Activated CD4-positive, alpha-beta memory T cell treated with anti-CD3 and anti-CD28 coated beads, Interleukin-2, amount 10 ng/mL, durations not matched to agents 7 days and 5 days (primary cell): ENCODE data around the gene CD247. TPM values are rescaled to one million over a fixed set of nuclear protein-coding genes. Genes with fewer than 3 reads are reported as not detected.
A peak's percentile ranks its signal among the peaks of the same experiment; 100 is the strongest.

ENCODE experiments used
- CTCF ChIA-PET: fragments of 350-600 bp; sonication (Branson Sonifier 250); formaldehyde crosslinking; loops from one replicate; lab custom pipeline; 2021; ENCODE audit warnings: antibody characterized with exemption, inconsistent platforms; lab: Charles Lee
- POLR2A ChIA-PET: fragments of 350-600 bp; sonication (Branson Sonifier 250); formaldehyde crosslinking; loops from one replicate; lab custom pipeline; 2021; ENCODE audit warnings: antibody characterized with exemption; lab: Charles Lee
- DNase-seq: peaks from one replicate; pipeline ENCODE4 v3.0.0-alpha.2; 2020
- H3K27ac Mint-ChIP-seq: one replicate; pipeline ENCODE4 v1.8.0; 2021; ENCODE audit warnings: mild to moderate bottlenecking, mixed read lengths
- H3K27me3 Mint-ChIP-seq: one replicate; pipeline ENCODE4 v1.8.0; 2021; ENCODE audit warnings: mixed read lengths
- H3K36me3 Mint-ChIP-seq: one replicate; pipeline ENCODE4 v1.8.0; 2021; ENCODE audit warnings: low read depth, mixed read lengths
- H3K4me1 Mint-ChIP-seq: one replicate; pipeline ENCODE4 v1.8.0; 2021; ENCODE audit warnings: mixed read lengths
- H3K4me3 Mint-ChIP-seq: one replicate; pipeline ENCODE4 v1.8.0; 2021; ENCODE audit warnings: mild to moderate bottlenecking, mixed read lengths
- H3K9me3 Mint-ChIP-seq: one replicate; pipeline ENCODE4 v1.8.0; 2021; ENCODE audit warnings: mixed read lengths
- total RNA-seq, 2 experiments: library from RNA; stranded (reverse); gene quantifications; one replicate each; pipeline ENCODE4 v1.2.3, GENCODE V29; 2021

The CD247 gene
- total RNA-seq, 2 experiments from 2014 or later: 239 to 242 TPM

GRCh38 chr1:167412072-167412471, 106.3 kb downstream of the CD247 start:
- Mint-ChIP-seq H3K9me3 (no peaks in the 10 kb centered on the region), H3K4me3 (no peak overlapping the region), H3K36me3 (peaks cover 25% of the 10 kb centered on the region), H3K4me1 (peaks cover 29% of the 10 kb centered on the region), H3K27me3 (no peaks in the 10 kb centered on the region), H3K27ac (no peak overlapping the region)
- ChIA-PET CTCF (interaction anchor here (0.9 to 2.1 kb wide), 5 partner anchors 32 to 144 kb away, joined by 3 to 9 read pairs (median 5); no protein-coding TSS in a partner anchor), POLR2A (interaction anchor here (0.6 to 1.5 kb wide), 2 partner anchors 15 to 1643 kb away, joined by 3 read pairs; partner anchors contain the start of gene TMCO1)
- DNase-seq: no peak

GRCh38 chr1:167409183-167409582, 109.1 kb downstream of the CD247 start:
- no peak for DNase-seq
- POLR2A ChIA-PET: interaction anchor here (1.3 kb wide), 1 partner anchor 38 kb away, joined by 3 read pairs; no protein-coding TSS in a partner anchor
- H3K4me1 Mint-ChIP-seq: peaks cover 21% of the 10 kb centered on the region
- H3K4me3 Mint-ChIP-seq: no peak overlapping the region
- no peaks in the 10 kb centered on the region for H3K9me3 Mint-ChIP-seq
- H3K27ac Mint-ChIP-seq: no peak overlapping the region
- H3K36me3 Mint-ChIP-seq: peaks cover 34% of the 10 kb centered on the region
- H3K27me3 Mint-ChIP-seq: no peaks in the 10 kb centered on the region
- CTCF ChIA-PET: interaction anchor here (0.8 to 2.4 kb wide), 7 partner anchors 17 to 148 kb away, joined by 3 to 8 read pairs (median 4); no protein-coding TSS in a partner anchor

GRCh38 chr1:167408355-167408754, 110.0 kb downstream of the CD247 start:
- no peak for DNase-seq
- Mint-ChIP-seq H3K4me3 (no peak overlapping the region), H3K9me3 (no peaks in the 10 kb centered on the region), H3K36me3 (peaks cover 33% of the 10 kb centered on the region), H3K4me1 (peaks cover 19% of the 10 kb centered on the region), H3K27ac (no peak overlapping the region), H3K27me3 (no peaks in the 10 kb centered on the region)
- POLR2A ChIA-PET: interaction anchor here (1.3 kb wide), 1 partner anchor 39 kb away, joined by 3 read pairs; no protein-coding TSS in a partner anchor
- CTCF ChIA-PET: interaction anchor here (1.0 to 2.4 kb wide), 4 partner anchors 111 to 149 kb away, joined by 3 to 8 read pairs (median 6); no protein-coding TSS in a partner anchor

GRCh38 chr1:167404908-167405307, 113.4 kb downstream of the CD247 start:
- CTCF ChIA-PET: interaction anchor here (4.4 kb wide), 1 partner anchor 129 kb away, joined by 57 read pairs; no protein-coding TSS in a partner anchor
- POLR2A ChIA-PET: no interaction called here
- Mint-ChIP-seq H3K4me1 (no peaks in the 10 kb centered on the region), H3K27me3 (no peaks in the 10 kb centered on the region), H3K36me3 (peaks cover 32% of the 10 kb centered on the region), H3K9me3 (no peaks in the 10 kb centered on the region), H3K27ac (no peak overlapping the region), H3K4me3 (no peak overlapping the region)
- DNase-seq: no peak

- POLR2A ChIA-PET: no interaction called here
- no peaks in the 10 kb centered on the region for H3K27me3 Mint-ChIP-seq
- CTCF ChIA-PET: interaction anchor here (4.4 kb wide), 1 partner anchor 129 kb away, joined by 57 read pairs; no protein-coding TSS in a partner anchor
- H3K4me3 Mint-ChIP-seq: no peak overlapping the region
- H3K27ac Mint-ChIP-seq: no peak overlapping the region
- no peaks in the 10 kb centered on the region for H3K9me3 Mint-ChIP-seq
- no peak for DNase-seq
- peaks cover 32% of the 10 kb centered on the region for H3K36me3 Mint-ChIP-seq
- H3K4me1 Mint-ChIP-seq: no peaks in the 10 kb centered on the region
These were observed 114.0 kb downstream of the CD247 start for GRCh38 chr1:167404161-167404888.

GRCh38 chr1:167401260-167401873, 117.0 kb downstream of the CD247 start:
- Mint-ChIP-seq H3K36me3 (peaks cover 40% of the 10 kb centered on the region), H3K9me3 (no peaks in the 10 kb centered on the region), H3K27ac (no peak overlapping the region), H3K4me1 (no peaks in the 10 kb centered on the region), H3K27me3 (no peaks in the 10 kb centered on the region), H3K4me3 (no peak overlapping the region)
- ChIA-PET POLR2A (interaction anchor here (0.8 to 1.2 kb wide), 4 partner anchors 12 to 181 kb away, joined by 3 read pairs; partner anchors contain the start of gene POU2F1), CTCF (interaction anchor here (0.7 to 4.4 kb wide), 18 partner anchors 13 to 181 kb away, joined by 3 to 57 read pairs (median 4); partner anchors contain the start of genes CD247, CREG1 and POU2F1)
- DNase-seq: peak; percentile 57

- H3K4me3 Mint-ChIP-seq: no peak overlapping the region
- CTCF ChIA-PET: interaction anchor here (0.7 to 4.4 kb wide), 12 partner anchors 24 to 153 kb away, joined by 3 to 57 read pairs (median 6); partner anchors contain the start of genes CD247 and CREG1
These were observed 117.9 kb downstream of the CD247 start for GRCh38 chr1:167400359-167400953.

GRCh38 chr1:167392200-167392696, 126.1 kb downstream of the CD247 start:
- no peaks in the 10 kb centered on the region for H3K9me3 Mint-ChIP-seq
- H3K4me3 Mint-ChIP-seq: no peak overlapping the region
- ChIA-PET POLR2A (no interaction called here), CTCF (interaction anchor here (1.2 kb wide), 1 partner anchor 17 kb away, joined by 4 read pairs; no protein-coding TSS in a partner anchor)
- H3K27ac Mint-ChIP-seq: no peak overlapping the region
- no peak for DNase-seq
- no peaks in the 10 kb centered on the region for H3K4me1 Mint-ChIP-seq
- H3K36me3 Mint-ChIP-seq: peaks cover 9% of the 10 kb centered on the region
- H3K27me3 Mint-ChIP-seq: no peaks in the 10 kb centered on the region

More at GRCh38 chr1:167400359-167400953, 117.9 kb downstream of the CD247 start:
- no peak overlapping the region for H3K27ac Mint-ChIP-seq
- no peaks in the 10 kb centered on the region for H3K4me1 Mint-ChIP-seq
- no peaks in the 10 kb centered on the region for H3K27me3 Mint-ChIP-seq
- no peaks in the 10 kb centered on the region for H3K9me3 Mint-ChIP-seq
- H3K36me3 Mint-ChIP-seq: peaks cover 32% of the 10 kb centered on the region
- POLR2A ChIA-PET: interaction anchor here (1.2 kb wide), 1 partner anchor 141 kb away, joined by 3 read pairs; no protein-coding TSS in a partner anchor
- no peak for DNase-seq

- H3K27ac Mint-ChIP-seq: no peak overlapping the region
- H3K4me3 Mint-ChIP-seq: no peak overlapping the region
- H3K27me3 Mint-ChIP-seq: no peaks in the 10 kb centered on the region
- peaks cover 21% of the 10 kb centered on the region for H3K36me3 Mint-ChIP-seq
- DNase-seq: no peak
- ChIA-PET CTCF (no interaction called here), POLR2A (no interaction called here)
- no peaks in the 10 kb centered on the region for H3K9me3 Mint-ChIP-seq
- H3K4me1 Mint-ChIP-seq: no peaks in the 10 kb centered on the region
These were observed 129.4 kb downstream of the CD247 start for GRCh38 chr1:167388976-167389375.

GRCh38 chr1:167387251-167387910, 130.9 kb downstream of the CD247 start:
- H3K9me3 Mint-ChIP-seq: no peaks in the 10 kb centered on the region
- H3K27me3 Mint-ChIP-seq: no peaks in the 10 kb centered on the region
- peaks cover 24% of the 10 kb centered on the region for H3K36me3 Mint-ChIP-seq
- DNase-seq: no peak
- CTCF ChIA-PET: interaction anchor here (0.6 to 1.4 kb wide), 2 partner anchors 15 to 120 kb away, joined by 3 to 6 read pairs; no protein-coding TSS in a partner anchor
- no peak overlapping the region for H3K27ac Mint-ChIP-seq
- POLR2A ChIA-PET: no interaction called here
- H3K4me1 Mint-ChIP-seq: no peaks in the 10 kb centered on the region
- no peak overlapping the region for H3K4me3 Mint-ChIP-seq
